Spleen (tissue), 11 donors: Measurements from ENCODE around the gene RPL27A. TPM values are rescaled to one million over a fixed set of nuclear protein-coding genes. Genes with fewer than 3 reads are reported as not detected.
"Not testable (repeated sequence)": the region's sequence is repeated elsewhere in the genome, so short reads cannot be mapped to it uniquely, and the experiment has no call there.

Experiments
- DNase-seq: peaks from one replicate; pipeline ENCODE4 v3.0.0-alpha.2; 2020
- H3K27ac ChIP-seq, 8 donors: fragments of 200-600 bp; sonication (generic) in 7 of 8; 1 replicate in 4 of 8; 2 replicates in 4 of 8; pipeline versions ENCODE4 v1.5.0 to v1.8.0; 2016 to 2021; ENCODE audit warnings: inconsistent platforms in 4 of 8, mild to moderate bottlenecking in 4 of 8, moderate library complexity in 1 of 8
- H3K27me3 ChIP-seq, 7 donors: fragments of 200-600 bp; sonication (generic) in 6 of 7; replicated peaks in 1 of 7; 1 replicate in 4 of 7; 2 replicates in 3 of 7; pipeline versions ENCODE4 v1.5.0 to v1.8.0; 2016 to 2021; ENCODE audit warnings: inconsistent platforms in 3 of 7, mild to moderate bottlenecking in 1 of 7
- H3K36me3 ChIP-seq, 6 donors: fragments of 200-600 bp; sonication (generic) in 5 of 6; 1 replicate in 4 of 6; 2 replicates in 2 of 6; pipeline versions ENCODE4 v1.5.0 to v1.8.0; 2016 to 2021; ENCODE audit warnings: inconsistent platforms in 2 of 6
- H3K4me1 ChIP-seq, 6 donors: fragments of 200-600 bp; sonication (generic) in 5 of 6; 1 replicate in 3 of 6; 2 replicates in 3 of 6; pipeline versions ENCODE4 v1.5.0 to v1.8.0; 2016 to 2021; ENCODE audit warnings: inconsistent platforms in 3 of 6
- H3K4me3 ChIP-seq, 8 donors: fragments of 200-600 bp; sonication (generic) in 7 of 8; 1 replicate in 4 of 8; 2 replicates in 4 of 8; pipeline versions ENCODE4 v1.5.0 to v1.8.0; 2016 to 2021; ENCODE audit warnings: inconsistent platforms in 4 of 8, mild to moderate bottlenecking in 4 of 8, moderate library complexity in 2 of 8
- H3K9me3 ChIP-seq, 8 donors: fragments of 200-600 bp; sonication (generic) in 7 of 8; 1 replicate in 4 of 8; 2 replicates in 4 of 8; pipeline versions ENCODE4 v1.5.0 to v1.8.0; 2016 to 2021; ENCODE audit warnings: inconsistent platforms in 4 of 8
- POLR2A ChIP-seq, 3 donors: fragments of 450-650 bp; IDR thresholded peaks; one replicate each; pipeline ENCODE4 v1.5.1; 2017; ENCODE audit warnings: antibody characterized with exemption in 3 of 3, mild to moderate bottlenecking in 1 of 3
- POLR2AphosphoS5 ChIP-seq, 3 donors: sonication (generic); formaldehyde crosslinking; IDR thresholded peaks; one replicate each; pipeline ENCODE4 v1.5.1; 2017; ENCODE audit warnings: antibody characterized with exemption in 3 of 3
- WGBS, 5 donors: extraction: QIAGEN DNeasy Blood & Tissue Kit in 3 of 5; methylation state at CpG; one replicate each; pipeline versions ENCODE4 v1.1.5 to v1.1.7; 2013 to 2018; 5-methylcytosine and 5-hydroxymethylcytosine counted together
- intact Hi-C: fragments of 100-400 bp; cut with DNase I; formaldehyde crosslinking; loops from one replicate; pipeline ENCODE4 v1.15.0; 2023; ENCODE audit warnings: low total_unique reads
- polyA plus RNA-seq, 3 donors: library from polyadenylated mRNA; stranded (reverse); fragments of 200-250 nt; gene quantifications; one replicate each; pipeline ENCODE4 v1.2.1, GENCODE V29; 2013
- total RNA-seq, 7 donors: library from RNA; depleted of rRNA in 3 of 7; stranded (reverse); fragments of >200 nt in 3 of 7; fragmentation: NEBNext Ultra II Directional in 4 of 7; extraction: Animal tissue kit (Norgen Biotek cat#: 25700) in 4 of 7; gene quantifications; one replicate each; pipeline versions ENCODE4 v1.1.0 to v1.2.1, GENCODE V29; 2016 to 2021
- TF ChIP-seq, protein P1 (sequence below), 11 experiments: fragments of 200-600 bp in 7 of 11; fragments of 450-650 bp in 4 of 11; sonication (generic) in 4 of 11; IDR thresholded peaks in 8 of 11; conservative IDR thresholded peaks in 3 of 11; 1 replicate in 7 of 11; 2 replicates in 4 of 11; pipeline versions ENCODE4 v1.4.0 to v1.8.0; 2016 to 2021; ENCODE audit warnings: antibody characterized with exemption in 11 of 11, inconsistent platforms in 4 of 11, mild to moderate bottlenecking in 1 of 11
- donor health status: healthy with polysubstance abuse.
- donor health status: DM: no; HTN: no; CAD: no; lungs with moderate emphysema.
- donor health status: DM: no; HTN: no; CAD: no.
- donor health status: Bipolar disorder and iron deficiency.
- donor health status: healthy.
- donor health status: DM: no; HTN: no; CAD: no.
- donor health status: DM: yes; HTN: yes; CAD: no.

The RPL27A gene
- total and polyA plus RNA-seq, 10 donors = 845 to 8,152 (median 1,390) TPM

DNA sequence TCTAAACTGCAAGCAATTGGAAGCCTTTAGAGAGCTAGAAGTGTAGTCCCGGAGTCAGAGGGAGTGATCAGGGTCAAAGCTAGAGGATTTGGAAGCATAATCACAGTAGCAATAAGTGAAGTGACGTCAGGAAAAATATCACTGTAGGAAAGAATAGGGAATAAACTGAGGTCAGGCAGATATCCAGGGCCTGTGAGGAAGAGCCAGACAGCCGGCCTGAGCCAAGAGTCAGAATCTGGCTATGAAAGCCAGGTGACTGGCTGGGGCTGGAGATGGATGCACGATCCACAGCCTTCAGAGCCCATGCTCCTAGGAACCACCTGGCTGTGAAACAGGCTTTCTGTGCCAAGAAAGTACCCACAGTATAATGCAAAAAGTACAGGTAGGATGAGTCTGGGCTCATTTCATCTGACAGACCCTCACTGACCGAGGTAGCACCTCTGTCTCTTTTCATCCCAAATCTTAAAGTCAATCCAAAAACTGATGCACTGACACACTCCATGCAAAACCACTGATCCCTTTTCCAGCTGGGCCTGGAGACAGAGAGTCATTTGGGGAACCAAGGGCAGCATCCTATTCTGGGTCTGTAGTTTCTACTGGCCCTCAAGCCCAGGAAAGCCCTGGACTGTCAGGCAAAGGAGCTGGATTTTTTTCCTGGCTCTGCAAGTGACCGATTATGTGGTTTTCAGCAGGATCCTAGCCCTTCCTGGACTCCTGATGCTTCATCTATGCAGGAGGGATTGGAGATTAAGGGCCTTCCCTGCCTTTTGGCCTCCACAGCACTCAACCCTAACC, 21.4 kb upstream of the RPL27A start:
- Histone ChIP-seq H3K4me3 (no peak overlapping the region), H3K9me3 (no peaks in the 10 kb centered on the region), H3K27me3 (no peaks in the 10 kb centered on the region), H3K36me3 (peaks cover 0 to 18% (median 0%) of the 10 kb centered on the region in 6 donors), H3K27ac (no peak overlapping the region), H3K4me1 (no peaks in the 10 kb centered on the region)
- no peak for DNase-seq
- intact Hi-C loops = no loop called here
- TF ChIP-seq, protein P1, sequence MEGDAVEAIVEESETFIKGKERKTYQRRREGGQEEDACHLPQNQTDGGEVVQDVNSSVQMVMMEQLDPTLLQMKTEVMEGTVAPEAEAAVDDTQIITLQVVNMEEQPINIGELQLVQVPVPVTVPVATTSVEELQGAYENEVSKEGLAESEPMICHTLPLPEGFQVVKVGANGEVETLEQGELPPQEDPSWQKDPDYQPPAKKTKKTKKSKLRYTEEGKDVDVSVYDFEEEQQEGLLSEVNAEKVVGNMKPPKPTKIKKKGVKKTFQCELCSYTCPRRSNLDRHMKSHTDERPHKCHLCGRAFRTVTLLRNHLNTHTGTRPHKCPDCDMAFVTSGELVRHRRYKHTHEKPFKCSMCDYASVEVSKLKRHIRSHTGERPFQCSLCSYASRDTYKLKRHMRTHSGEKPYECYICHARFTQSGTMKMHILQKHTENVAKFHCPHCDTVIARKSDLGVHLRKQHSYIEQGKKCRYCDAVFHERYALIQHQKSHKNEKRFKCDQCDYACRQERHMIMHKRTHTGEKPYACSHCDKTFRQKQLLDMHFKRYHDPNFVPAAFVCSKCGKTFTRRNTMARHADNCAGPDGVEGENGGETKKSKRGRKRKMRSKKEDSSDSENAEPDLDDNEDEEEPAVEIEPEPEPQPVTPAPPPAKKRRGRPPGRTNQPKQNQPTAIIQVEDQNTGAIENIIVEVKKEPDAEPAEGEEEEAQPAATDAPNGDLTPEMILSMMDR (IDR thresholded peaks at IDR 0.05 in 8 of 11, conservative IDR thresholded peaks at IDR 0.05 in 3 of 11) = no peak
- no peak for TF ChIP-seq POLR2AphosphoS5 (IDR thresholded peaks at IDR 0.05)
- TF ChIP-seq POLR2A (IDR thresholded peaks at IDR 0.05) = no peak
- WGBS, 5 donors = 92 to 96% (median 94%) methylated on average over 6 of the region's 6 CpGs

DNA sequence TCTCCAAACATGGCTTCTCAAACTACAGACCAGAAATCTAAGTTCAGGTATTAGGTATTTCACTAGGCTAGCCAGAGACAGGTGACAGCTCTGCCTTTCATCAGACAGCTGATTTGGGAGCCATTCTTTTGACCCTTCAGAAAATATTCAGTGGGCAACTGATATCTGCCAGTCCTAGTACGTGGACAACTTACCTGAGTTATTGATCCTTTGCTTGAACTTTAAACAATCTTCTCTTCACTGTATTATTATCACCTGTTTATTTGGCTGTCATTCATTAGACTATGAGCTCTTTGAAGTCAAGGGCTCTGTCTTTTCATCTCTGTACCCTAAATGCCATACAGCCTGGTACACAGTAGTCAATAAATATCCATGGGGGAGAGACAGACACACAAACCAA, 17.4 kb upstream of the RPL27A start:
- H3K9me3 ChIP-seq = no peaks in the 10 kb centered on the region
- H3K4me1 ChIP-seq = no peaks in the 10 kb centered on the region
- TF ChIP-seq POLR2A (IDR thresholded peaks at IDR 0.05) (no peak), POLR2AphosphoS5 (IDR thresholded peaks at IDR 0.05) (no peak)
- TF ChIP-seq, protein P1 (IDR thresholded peaks at IDR 0.05 in 8 of 11, conservative IDR thresholded peaks at IDR 0.05 in 3 of 11) = no peak
- no peak overlapping the region for H3K4me3 ChIP-seq
- no peaks in the 10 kb centered on the region for H3K27me3 ChIP-seq
- no peak for DNase-seq
- WGBS, 5 donors = 92 to 100% (median 97%) methylated on average over 1 of the region's 1 CpG
- intact Hi-C loops = no loop called here
- H3K27ac ChIP-seq = no peak overlapping the region
- peaks cover 0 to 37% (median 4%) of the 10 kb centered on the region in 6 donors for H3K36me3 ChIP-seq

DNA sequence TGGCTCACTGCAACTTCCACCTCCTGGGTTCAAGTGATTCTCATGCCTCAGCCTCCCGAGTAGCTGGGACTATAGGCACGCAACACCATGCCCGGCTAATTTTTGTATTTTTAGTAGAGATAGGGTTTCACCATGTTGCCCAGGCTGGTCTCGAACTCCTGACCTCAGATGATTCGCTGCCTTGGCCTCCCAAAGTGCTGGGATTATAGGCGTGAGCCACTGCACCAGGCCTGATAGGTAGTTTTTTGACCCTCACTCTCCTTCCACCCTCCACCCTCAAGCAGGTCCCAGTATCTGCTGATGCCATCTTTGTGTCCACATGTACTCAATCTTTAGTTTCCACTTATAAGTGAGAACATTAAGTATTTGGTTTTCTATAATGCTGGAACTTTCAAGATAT, 12.5 kb upstream of the RPL27A start:
- H3K27me3 ChIP-seq, H3K4me3 ChIP-seq, H3K9me3 ChIP-seq, H3K4me1 ChIP-seq, DNase-seq, H3K27ac ChIP-seq, intact Hi-C loops: not testable (repeated sequence)
- WGBS, 5 donors = 93 to 96% (median 96%) methylated on average over 6 of the region's 6 CpGs
- H3K36me3 ChIP-seq = peaks cover 0 to 40% (median 17%) of the 10 kb centered on the region in 6 donors

DNA sequence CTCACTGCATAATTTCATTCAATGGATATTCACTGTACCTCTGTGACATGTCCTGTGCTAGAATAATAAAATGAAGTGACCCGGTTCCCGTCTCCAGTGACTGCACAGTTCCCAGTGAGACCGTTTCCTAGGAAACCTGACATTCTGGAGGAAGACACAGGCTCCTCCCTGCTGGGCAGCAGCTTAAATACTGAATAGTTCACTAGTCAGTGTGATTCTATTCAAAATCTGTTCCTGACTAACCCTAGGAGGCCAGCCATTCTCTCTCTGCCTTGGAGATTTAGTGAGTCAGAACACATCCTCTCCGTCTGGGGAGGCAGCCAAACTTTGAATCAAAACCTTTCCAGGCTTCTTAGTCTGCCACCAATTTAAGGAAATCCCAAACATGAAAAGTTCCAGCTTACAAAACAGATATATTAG, 11.4 kb upstream of the RPL27A start:
- Histone ChIP-seq H3K27ac (peak overlapping the region in 5 of 8 donors; percentile 14 to 64 (median 54)), H3K27me3 (no peaks in the 10 kb centered on the region), H3K4me3 (no peak overlapping the region), H3K4me1 (peaks cover 0 to 3% (median 0%) of the 10 kb centered on the region in 6 donors), H3K9me3 (no peaks in the 10 kb centered on the region), H3K36me3 (peaks cover 0 to 39% (median 17%) of the 10 kb centered on the region in 6 donors)
- TF ChIP-seq, protein P1 (IDR thresholded peaks at IDR 0.05 in 8 of 11, conservative IDR thresholded peaks at IDR 0.05 in 3 of 11) = no peak
- TF ChIP-seq POLR2AphosphoS5 (IDR thresholded peaks at IDR 0.05) (no peak), POLR2A (IDR thresholded peaks at IDR 0.05) (no peak)
- no peak for DNase-seq
- intact Hi-C loops = no loop called here
- WGBS, 5 donors = 56 to 82% (median 76%) methylated on average over 4 of the region's 4 CpGs
